K562 (cell line): Measurements from ENCODE around the gene ERF. TPM values are rescaled to one million over a fixed set of nuclear protein-coding genes. Genes with fewer than 3 reads are reported as not detected.
A peak's percentile ranks its signal among the peaks of the same experiment; 100 is the strongest.

Source experiments
- ARID1B ChIP-seq: fragments of 450-650 bp; IDR thresholded peaks from 2 replicates; pipeline ENCODE4 v1.6.1; 2016; ENCODE audit warnings: antibody characterized with exemption, mild to moderate bottlenecking, inconsistent platforms
- DIDO1 ChIP-seq: fragments of 450-650 bp; IDR thresholded peaks from 2 replicates; pipeline ENCODE4 v1.6.1; 2016; ENCODE audit warnings: low read depth, missing biosample characterization, missing genetic modification characterization
- DMBX1 ChIP-seq: fragments of 250-450 bp; sonication (Bioruptor Pico); IDR thresholded peaks from 2 replicates; pipeline ENCODE4 v1.8.0; 2022; ENCODE audit warnings: inconsistent platforms, mild to moderate bottlenecking, moderate library complexity, borderline replicate concordance
- DPF2 ChIP-seq: fragments of 450-650 bp; IDR thresholded peaks from 2 replicates; pipeline ENCODE4 v1.6.1; 2016
- E2F3 ChIP-seq: fragments of 250-450 bp; sonication (Bioruptor Pico); IDR thresholded peaks from 2 replicates; pipeline ENCODE4 v1.4.0; 2020; ENCODE audit warnings: mild to moderate bottlenecking
- GABPB2 ChIP-seq: fragments of 250-450 bp; sonication (Bioruptor Pico); conservative IDR thresholded peaks from 2 replicates; pipeline ENCODE4 v1.5.1; 2021; ENCODE audit warnings: mild to moderate bottlenecking
- GTF2B ChIP-seq: IDR thresholded peaks from 2 replicates; pipeline ENCODE4 v1.6.1; 2011; ENCODE audit not compliant: insufficient read length; ENCODE audit errors: extremely low read depth
- PHF8 ChIP-seq: fragments of 200-600 bp; sonication (generic); IDR thresholded peaks from 2 replicates; pipeline ENCODE4 v1.6.1; 2012; ENCODE audit warnings: mixed run types, mild to moderate bottlenecking, inconsistent platforms, low read length, moderate library complexity, borderline replicate concordance
- PML ChIP-seq: IDR thresholded peaks from 2 replicates; pipeline ENCODE4 v1.6.1; 2012; ENCODE audit warnings: low read length, inconsistent platforms
- RBM14 ChIP-seq: fragments of 200-400 bp; formaldehyde crosslinking; IDR thresholded peaks from 2 replicates; pipeline ENCODE4 v1.6.1; 2018; ENCODE audit warnings: low read depth, mild to moderate bottlenecking, low read length, moderate library complexity, borderline replicate concordance; ENCODE audit not compliant: insufficient read depth
- SUPT5H ChIP-seq: fragments of 450-650 bp; IDR thresholded peaks from 2 replicates; pipeline ENCODE4 v1.6.1; 2016
- THRB ChIP-seq: fragments of 450-650 bp; formaldehyde crosslinking; conservative IDR thresholded peaks from 2 replicates; pipeline ENCODE4 v1.4.0; 2022; ENCODE audit warnings: mild to moderate bottlenecking, missing genetic modification characterization
- TRIM25 ChIP-seq: fragments of 450-650 bp; IDR thresholded peaks from 2 replicates; pipeline ENCODE4 v1.7.0; 2016; ENCODE audit warnings: borderline replicate concordance
- ZNF143 ChIP-seq: sonication (generic); formaldehyde crosslinking; IDR thresholded peaks from 2 replicates; pipeline ENCODE4 v1.9.0; 2022; ENCODE audit warnings: mild to moderate bottlenecking, missing genetic modification reagents
- ZNF507 ChIP-seq: conservative IDR thresholded peaks from 2 replicates; pipeline ENCODE4 v1.6.1; 2017; ENCODE audit warnings: missing genetic modification characterization, missing compliant biosample characterization
- ZNF518B ChIP-seq: fragments of 250-450 bp; sonication (Bioruptor Pico); IDR thresholded peaks from 2 replicates; pipeline ENCODE4 v1.5.0; 2021; ENCODE audit warnings: mild to moderate bottlenecking, moderate library complexity
- ZNF561 ChIP-seq: fragments of 450-650 bp; formaldehyde crosslinking; conservative IDR thresholded peaks from 2 replicates; pipeline ENCODE4 v1.4.0; 2020; ENCODE audit warnings: mild to moderate bottlenecking, moderate library complexity
- ZNF785 ChIP-seq: fragments of 250-450 bp; sonication (Bioruptor Pico); IDR thresholded peaks from 2 replicates; pipeline ENCODE4 v1.4.0; 2020; ENCODE audit warnings: mild to moderate bottlenecking
- polyA plus RNA-seq, 8 experiments: library from polyadenylated mRNA; depleted of rRNA in 4 of 8; stranded (reverse) in 5 of 8; unstranded in 3 of 8; fragments of >200 nt; fragmentation: Nextera tagmentation in 2 of 8; fragmentation: Illumina TruSeq in 1 of 8; extraction: Ambion mirVana in 2 of 8; extraction: Trizol in 1 of 8; gene quantifications; 2 replicates each; pipeline versions ENCODE4 v1.2.1 to v1.2.3, GENCODE V29; 2011 to 2014; ENCODE audit warnings: inconsistent platforms in 1 of 8, missing spikeins in 1 of 8
- total RNA-seq, 7 experiments: library from RNA; depleted of rRNA in 6 of 7; stranded (reverse); fragments of >200 nt in 6 of 7; fragmentation: Illumina TruSeq in 2 of 7; extraction: Trizol in 2 of 7; gene quantifications; 2 replicates each; pipeline versions ENCODE4 v1.2.1 to v1.2.3, GENCODE V29; 2011 to 2021; ENCODE audit warnings: low replicate concordance in 1 of 7

Gene ERF
- total and polyA plus RNA-seq, 9 of the 15 experiments (the other 6 are each of a cell fraction or from before 2014, with no cell fraction given), result 0.03 to 75.4 (median 27.0) TPM

GRCh38 chr19:42269478-42270345 lies 14.8 kb upstream of the ERF start (continued):
- TF ChIP-seq ZNF785 (CRISPR knock-in tag), result no peak
- TF ChIP-seq PML, result no peak
- TF ChIP-seq E2F3, result no peak
- TF ChIP-seq ZNF143 (CRISPR knock-in tag), result no peak
- TF ChIP-seq DIDO1 (tag), result no peak
- TF ChIP-seq TRIM25, result 0 out of 2 replicates have a peak, but pooled peaks have one; percentile 37
- TF ChIP-seq ZNF507 (tag), result no peak
- TF ChIP-seq ARID1B, result peak; percentile 27; the same call in 1 of the 2 replicates
- no peak for TF ChIP-seq DMBX1 (CRISPR knock-in tag)
- TF ChIP-seq ZNF518B (CRISPR knock-in tag), result no peak
- peak; percentile 6; the same call in 1 of the 2 replicates for TF ChIP-seq PHF8
- peak; percentile 93 for TF ChIP-seq THRB (CRISPR knock-in tag)
- TF ChIP-seq GTF2B, result no peak
- peak; percentile 63; the same call in 1 of the 2 replicates for TF ChIP-seq DPF2
- peak; percentile 29; the same call in 1 of the 2 replicates for TF ChIP-seq SUPT5H
- TF ChIP-seq RBM14, result no peak
- TF ChIP-seq ZNF561 (CRISPR knock-in tag), result no peak
- TF ChIP-seq GABPB2, result no peak
